HAP-1 (cell line): Measurements from ENCODE around the gene ZBTB33.

ENCODE experiments used
- DNase-seq, 2 experiments: peaks; one replicate each; pipeline ENCODE4 v3.0.0-alpha.2; 2016 to 2020; ENCODE audit warnings: low spot score in 2 of 2
- H3K27me3 ChIP-seq: fragments of 250-450 bp; sonication (Bioruptor Pico); 2 replicates; pipeline ENCODE4 v1.5.1; 2020; ENCODE audit warnings: low read depth, mild to moderate bottlenecking, moderate library complexity
- H3K36me3 ChIP-seq: fragments of 250-450 bp; sonication (Bioruptor Pico); replicated peaks from 2 replicates; pipeline ENCODE4 v1.5.1; 2020; ENCODE audit warnings: mild to moderate bottlenecking
- H3K4me1 ChIP-seq: fragments of 250-450 bp; sonication (Bioruptor Pico); 2 replicates; pipeline ENCODE4 v1.5.1; 2020; ENCODE audit warnings: mild to moderate bottlenecking
- H3K4me3 ChIP-seq: fragments of 250-450 bp; sonication (Bioruptor Pico); 2 replicates; pipeline ENCODE4 v1.5.1; 2020; ENCODE audit warnings: mild to moderate bottlenecking, moderate library complexity
- H3K9me3 ChIP-seq: fragments of 250-450 bp; sonication (Bioruptor Pico); 2 replicates; pipeline ENCODE4 v1.5.1; 2020; ENCODE audit warnings: mild to moderate bottlenecking, moderate library complexity
- in situ Hi-C: fragments of 300-500 bp; cut with MboI; formaldehyde crosslinking; loops from 3 replicates; pipeline ENCODE4 v1.14.3; 2020; ENCODE audit warnings: low sequenced_read_pairs, inconsistent platforms, mixed read lengths

Gene ZBTB33

DNA sequence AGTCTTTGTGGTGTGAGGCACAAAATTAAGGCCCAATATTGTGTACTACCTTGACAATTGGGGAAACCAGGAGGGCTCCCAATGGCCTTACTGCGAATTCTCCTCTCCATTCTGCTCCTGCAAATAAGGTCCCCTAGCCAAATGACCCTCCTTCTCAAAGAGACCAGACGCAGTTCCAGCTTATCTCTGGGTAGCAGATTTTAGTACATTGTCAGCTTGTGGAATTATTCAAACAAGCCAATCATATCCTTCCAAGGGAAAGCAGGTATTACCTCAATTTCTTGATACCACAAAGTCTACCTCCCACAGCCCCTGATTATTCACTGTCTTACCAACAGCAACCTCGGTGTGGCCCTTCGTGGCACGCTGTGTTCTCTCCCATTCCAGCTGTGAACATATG, 7.8 kb upstream of the ZBTB33 start:
- peaks cover 12% of the 10 kb centered on the region for H3K4me1 ChIP-seq
- H3K4me3 ChIP-seq = no peak overlapping the region

GRCh38 chrX:120244395-120244734, 6.2 kb upstream of the ZBTB33 start:
- H3K36me3 ChIP-seq = no peaks in the 10 kb centered on the region
- DNase-seq = no peak
- in situ Hi-C loops = loop anchor here (25.0 kb wide), 1 partner anchor 732 kb away; no protein-coding TSS in a partner anchor
- H3K4me3 ChIP-seq = peak overlapping the region; percentile 86
- peaks cover 20% of the 10 kb centered on the region for H3K27me3 ChIP-seq
- no peaks in the 10 kb centered on the region for H3K9me3 ChIP-seq
- peaks cover 10% of the 10 kb centered on the region for H3K4me1 ChIP-seq

More for the DNA sequence above, 7.8 kb upstream of the ZBTB33 start:
- peaks cover 13% of the 10 kb centered on the region; the same call in 1 of the 2 replicates for H3K27me3 ChIP-seq
- in situ Hi-C loops = loop anchor here (25.0 kb wide), 1 partner anchor 731 kb away; no protein-coding TSS in a partner anchor
- no peaks in the 10 kb centered on the region for H3K9me3 ChIP-seq
- DNase-seq = no peak
- H3K36me3 ChIP-seq = no peaks in the 10 kb centered on the region

- DNase-seq = peak; percentile 83 to 89
- peak overlapping the region; percentile 86 for H3K4me3 ChIP-seq
- H3K36me3 ChIP-seq = no peaks in the 10 kb centered on the region
- H3K4me1 ChIP-seq = peaks cover 12% of the 10 kb centered on the region
- in situ Hi-C loops = loop anchor here (25.0 kb wide), 1 partner anchor 733 kb away; no protein-coding TSS in a partner anchor
- H3K9me3 ChIP-seq = no peaks in the 10 kb centered on the region
- peaks cover 20% of the 10 kb centered on the region for H3K27me3 ChIP-seq
These were observed 5.7 kb upstream of the ZBTB33 start for GRCh38 chrX:120244735-120245498.

- DNase-seq = peak; percentile 45 to 52
- H3K27me3 ChIP-seq = peaks cover 17% of the 10 kb centered on the region
- no peaks in the 10 kb centered on the region for H3K9me3 ChIP-seq
- peak overlapping the region; percentile 66 for H3K4me3 ChIP-seq
- H3K4me1 ChIP-seq = peaks cover 15% of the 10 kb centered on the region
- H3K36me3 ChIP-seq = peaks cover 32% of the 10 kb centered on the region
- in situ Hi-C loops = no loop called here
These were observed 929 bp downstream of the ZBTB33 start for GRCh38 chrX:120251471-120252011.

DNA sequence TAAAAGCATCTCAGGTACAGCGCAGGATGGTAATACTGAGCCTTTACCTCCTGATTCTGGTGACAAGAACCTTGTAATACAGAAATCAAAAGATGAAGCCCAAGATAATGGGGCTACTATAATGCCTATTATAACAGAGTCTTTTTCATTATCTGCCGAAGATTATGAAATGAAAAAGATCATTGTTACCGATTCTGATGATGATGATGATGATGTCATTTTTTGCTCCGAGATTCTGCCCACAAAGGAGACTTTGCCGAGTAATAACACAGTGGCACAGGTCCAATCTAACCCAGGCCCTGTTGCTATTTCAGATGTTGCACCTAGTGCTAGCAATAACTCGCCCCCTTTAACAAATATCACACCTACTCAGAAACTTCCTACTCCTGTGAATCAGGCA, 3.2 kb downstream of the ZBTB33 start:
- Histone ChIP-seq H3K4me3 (no peak overlapping the region), H3K4me1 (peaks cover 15% of the 10 kb centered on the region), H3K27me3 (peaks cover 5% of the 10 kb centered on the region; the same call in 1 of the 2 replicates), H3K36me3 (peaks cover 43% of the 10 kb centered on the region), H3K9me3 (no peaks in the 10 kb centered on the region)
- DNase-seq = no peak
- in situ Hi-C loops = no loop called here

- peak; percentile 19 to 29 for DNase-seq
- H3K4me1 ChIP-seq = no peaks in the 10 kb centered on the region; the same call in 1 of the 2 replicates
- no peaks in the 10 kb centered on the region for H3K9me3 ChIP-seq
- no peak overlapping the region for H3K4me3 ChIP-seq
- H3K36me3 ChIP-seq = peaks cover 20% of the 10 kb centered on the region
- in situ Hi-C loops = no loop called here
- H3K27me3 ChIP-seq = no peaks in the 10 kb centered on the region
These were observed 9.8 kb downstream of the ZBTB33 start for GRCh38 chrX:120260369-120260768.

GRCh38 chrX:120262859-120263708, 12.5 kb downstream of the ZBTB33 start:
- Histone ChIP-seq H3K4me3 (no peak overlapping the region), H3K27me3 (no peaks in the 10 kb centered on the region), H3K9me3 (no peaks in the 10 kb centered on the region), H3K36me3 (peaks cover 1% of the 10 kb centered on the region; the same call in 1 of the 2 replicates), H3K4me1 (no peaks in the 10 kb centered on the region; the same call in 1 of the 2 replicates)
- DNase-seq = no peak
- in situ Hi-C loops = no loop called here

- in situ Hi-C loops = no loop called here
- Histone ChIP-seq H3K4me3 (no peak overlapping the region), H3K36me3 (no peaks in the 10 kb centered on the region), H3K27me3 (no peaks in the 10 kb centered on the region), H3K9me3 (no peaks in the 10 kb centered on the region), H3K4me1 (no peaks in the 10 kb centered on the region; the same call in 1 of the 2 replicates)
- DNase-seq = no peak
These were observed 13.7 kb downstream of the ZBTB33 start for GRCh38 chrX:120264341-120264740.

DNA sequence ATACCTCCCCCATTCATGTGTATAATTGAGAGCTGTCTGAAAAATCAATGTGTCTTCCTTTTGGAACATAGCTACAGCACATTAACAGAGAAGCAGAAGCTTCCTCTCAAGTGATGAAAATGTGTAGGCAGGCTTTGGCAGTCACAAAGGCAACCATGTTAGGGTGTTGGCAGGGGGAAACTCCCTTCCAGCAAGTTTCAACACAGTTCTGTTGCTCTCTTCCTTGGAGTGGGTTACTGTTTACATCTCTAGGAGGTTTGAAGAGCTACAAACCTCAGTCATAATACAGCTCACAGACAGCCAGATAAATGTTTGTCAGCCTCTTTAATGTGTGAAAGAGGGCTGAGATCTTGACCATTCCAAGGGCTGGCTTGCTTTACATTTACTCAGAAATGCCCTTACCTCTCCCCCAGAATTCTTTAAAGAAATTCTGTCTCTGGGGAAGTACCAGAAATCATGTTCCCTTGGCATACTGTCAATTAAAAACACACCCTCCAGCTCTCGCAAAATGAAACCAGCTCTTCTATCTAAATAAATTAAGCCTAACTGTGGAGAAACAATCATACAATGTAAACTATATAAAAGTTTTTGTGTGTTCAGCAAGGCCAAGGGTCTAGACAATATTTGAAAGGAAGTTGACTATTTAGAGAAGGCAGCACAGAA, 18.9 kb downstream of the ZBTB33 start:
- Histone ChIP-seq H3K36me3 (no peaks in the 10 kb centered on the region), H3K9me3 (no peaks in the 10 kb centered on the region), H3K27me3 (no peaks in the 10 kb centered on the region), H3K4me1 (no peaks in the 10 kb centered on the region), H3K4me3 (no peak overlapping the region)
- in situ Hi-C loops = no loop called here
- no peak for DNase-seq

DNA sequence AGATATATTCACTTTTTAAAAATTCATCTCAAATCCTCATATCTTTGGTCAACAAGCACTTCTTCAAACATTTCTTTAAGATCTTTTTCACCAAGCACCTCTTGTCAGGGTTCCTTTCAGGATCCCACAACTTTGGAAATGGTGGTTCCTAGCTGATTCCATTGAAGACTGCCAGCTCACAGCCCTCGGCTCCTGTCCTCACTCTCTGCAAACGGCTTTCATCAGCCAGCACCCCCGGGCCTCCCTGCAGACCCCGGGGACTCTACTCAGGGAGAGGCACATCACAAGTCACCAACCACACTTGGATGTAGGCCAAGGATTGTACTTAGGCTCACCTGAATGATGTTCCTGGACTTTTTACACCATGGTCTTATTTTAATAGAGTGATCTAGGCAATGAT, 20.0 kb downstream of the ZBTB33 start:
- H3K4me3 ChIP-seq = no peak overlapping the region
- H3K9me3 ChIP-seq = no peaks in the 10 kb centered on the region
- in situ Hi-C loops = no loop called here
- no peaks in the 10 kb centered on the region for H3K27me3 ChIP-seq
- H3K4me1 ChIP-seq = no peaks in the 10 kb centered on the region
- no peaks in the 10 kb centered on the region for H3K36me3 ChIP-seq
- no peak for DNase-seq

- Histone ChIP-seq H3K36me3 (no peaks in the 10 kb centered on the region), H3K27me3 (no peaks in the 10 kb centered on the region), H3K4me3 (no peak overlapping the region), H3K9me3 (no peaks in the 10 kb centered on the region), H3K4me1 (no peaks in the 10 kb centered on the region)
- in situ Hi-C loops = no loop called here
- no peak for DNase-seq
These were observed 20.6 kb downstream of the ZBTB33 start for GRCh38 chrX:120271218-120271617.

DNA sequence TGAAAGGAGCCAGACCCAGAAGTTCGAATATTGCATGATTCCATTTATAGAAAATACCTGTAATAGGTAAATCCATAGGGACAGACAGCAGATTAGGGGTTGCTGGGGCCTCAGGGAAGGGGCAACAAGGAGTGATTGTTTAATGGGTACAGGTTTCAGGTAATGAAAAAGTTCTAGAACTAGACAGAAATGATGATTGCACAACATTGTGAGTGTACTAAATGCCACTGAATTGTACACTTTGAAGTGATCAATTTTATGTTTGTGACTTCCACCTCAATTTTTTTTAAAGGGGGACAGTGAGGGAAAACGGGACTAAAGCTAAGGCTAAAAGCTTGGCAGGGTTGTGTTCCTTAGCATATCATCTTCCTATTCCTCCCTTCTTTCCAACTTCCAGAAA, 23.5 kb downstream of the ZBTB33 start:
- Histone ChIP-seq H3K4me3 (no peak overlapping the region), H3K9me3 (no peaks in the 10 kb centered on the region), H3K4me1 (no peaks in the 10 kb centered on the region), H3K27me3 (no peaks in the 10 kb centered on the region), H3K36me3 (no peaks in the 10 kb centered on the region)
- no peak for DNase-seq
- in situ Hi-C loops = no loop called here

DNA sequence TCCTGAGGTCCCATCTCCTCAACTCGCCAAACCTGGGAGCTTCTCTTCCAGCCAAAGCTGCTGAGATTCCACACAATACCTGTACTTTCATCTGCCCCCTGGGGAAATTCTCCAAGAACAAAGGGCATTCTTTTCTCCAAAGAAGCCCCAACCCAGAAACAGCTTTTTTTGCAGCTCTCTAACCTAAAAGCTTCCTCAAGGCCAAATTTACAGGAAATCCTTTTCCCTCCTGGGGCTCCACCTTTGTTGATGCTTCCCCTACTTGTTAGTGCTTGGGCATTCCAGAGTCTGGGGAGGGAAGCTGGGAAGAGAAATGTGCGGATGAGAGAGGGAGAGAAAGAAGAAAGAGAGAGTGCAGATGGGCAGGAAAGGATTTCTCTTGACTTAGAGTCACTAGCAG, 24.3 kb downstream of the ZBTB33 start:
- no peaks in the 10 kb centered on the region for H3K36me3 ChIP-seq
- in situ Hi-C loops = no loop called here
- H3K27me3 ChIP-seq = no peaks in the 10 kb centered on the region
- no peaks in the 10 kb centered on the region for H3K9me3 ChIP-seq
- no peaks in the 10 kb centered on the region for H3K4me1 ChIP-seq
- no peak for DNase-seq
- H3K4me3 ChIP-seq = no peak overlapping the region
